Esophagus (tissue), 2 donors: ENCODE data around the gene COL28A1. TPM values are rescaled to one million over a fixed set of nuclear protein-coding genes. Genes with fewer than 3 reads are reported as not detected.

ENCODE experiments used
- H3K27ac ChIP-seq, 2 donors: one replicate each; pipeline ENCODE4 v1.5.1; 2013; ENCODE audit warnings: low read depth in 2 of 2, mild to moderate bottlenecking in 2 of 2, inconsistent platforms in 1 of 2, low read length in 1 of 2, moderate library complexity in 1 of 2
- H3K27me3 ChIP-seq, 2 donors: one replicate each; pipeline ENCODE4 v1.6.1; 2013; ENCODE audit warnings: low read length in 2 of 2, control low read depth in 1 of 2, mild to moderate bottlenecking in 1 of 2; ENCODE audit not compliant: insufficient read depth in 2 of 2, control insufficient read depth in 1 of 2
- H3K36me3 ChIP-seq, 2 donors: one replicate each; pipeline ENCODE4 v1.6.1; 2013; ENCODE audit warnings: low read length in 1 of 2; ENCODE audit not compliant: control insufficient read depth in 2 of 2, insufficient read depth in 2 of 2
- H3K4me1 ChIP-seq, 2 donors: one replicate each; pipeline ENCODE4 v1.6.1; 2013; ENCODE audit warnings: low read length in 1 of 2; ENCODE audit not compliant: control insufficient read depth in 2 of 2, insufficient read depth in 2 of 2
- H3K4me3 ChIP-seq, 2 donors: one replicate each; pipeline ENCODE4 v1.5.1; 2013; ENCODE audit warnings: low read length in 2 of 2, mild to moderate bottlenecking in 2 of 2, low read depth in 1 of 2, moderate library complexity in 1 of 2
- H3K9me3 ChIP-seq, 2 donors: one replicate each; pipeline ENCODE4 v1.6.1; 2013; ENCODE audit warnings: mild to moderate bottlenecking in 2 of 2, low read depth in 1 of 2, low read length in 1 of 2, moderate library complexity in 1 of 2; ENCODE audit not compliant: control insufficient read depth in 2 of 2, insufficient read depth in 1 of 2
- WGBS, 2 donors: extraction: QIAGEN DNeasy Blood & Tissue Kit; methylation state at CpG; one replicate each; pipeline ENCODE4 v1.1.7; 2013; 5-methylcytosine and 5-hydroxymethylcytosine counted together
- polyA plus RNA-seq, 2 donors: library from polyadenylated mRNA; stranded (reverse); fragments of 200-250 nt; gene quantifications; one replicate each; pipeline ENCODE4 v1.2.3, GENCODE V29; 2013
- donor health status: healthy with polysubstance abuse.
- donor health status: Bipolar disorder and iron deficiency.

The COL28A1 gene
- polyA plus RNA-seq, 2 donors, result 0.60 to 1.1 TPM

- Histone ChIP-seq H3K27ac (no peak overlapping the region), H3K27me3 (no peaks in the 10 kb centered on the region), H3K9me3 (no peaks in the 10 kb centered on the region), H3K4me3 (no peak overlapping the region), H3K36me3 (peaks cover 0 to 2% of the 10 kb centered on the region in 2 donors), H3K4me1 (no peaks in the 10 kb centered on the region)
- 97 to 98% methylated on average over 3 of the region's 3 CpGs for WGBS, 2 donors
These were observed 15.0 kb upstream of the COL28A1 start for GRCh38 chr7:7550663-7551062.

GRCh38 chr7:7548407-7548806 is 12.7 kb upstream of the COL28A1 start:
- WGBS, 2 donors, result 92% methylated on average over 3 of the region's 3 CpGs
- H3K27me3 ChIP-seq, result no peaks in the 10 kb centered on the region

GRCh38 chr7:7542251-7542835 is 6.7 kb upstream of the COL28A1 start:
- Histone ChIP-seq H3K9me3 (no peaks in the 10 kb centered on the region), H3K4me1 (no peaks in the 10 kb centered on the region), H3K27me3 (no peaks in the 10 kb centered on the region), H3K36me3 (no peaks in the 10 kb centered on the region), H3K27ac (no peak overlapping the region), H3K4me3 (no peak overlapping the region)
- WGBS, 2 donors, result 74 to 75% methylated on average over 4 of the region's 4 CpGs

More at GRCh38 chr7:7548407-7548806, 12.7 kb upstream of the COL28A1 start:
- H3K9me3 ChIP-seq, result no peaks in the 10 kb centered on the region
- H3K4me1 ChIP-seq, result no peaks in the 10 kb centered on the region
- H3K27ac ChIP-seq, result no peak overlapping the region
- no peak overlapping the region for H3K4me3 ChIP-seq
- peaks cover 0 to 2% of the 10 kb centered on the region in 2 donors for H3K36me3 ChIP-seq

GRCh38 chr7:7539711-7540110 is 4.0 kb upstream of the COL28A1 start:
- H3K9me3 ChIP-seq, result no peaks in the 10 kb centered on the region
- no peaks in the 10 kb centered on the region for H3K36me3 ChIP-seq
- 84% methylated on average over 4 of the region's 4 CpGs for WGBS, 2 donors
- H3K27ac ChIP-seq, result no peak overlapping the region
- no peaks in the 10 kb centered on the region for H3K27me3 ChIP-seq
- no peak overlapping the region for H3K4me3 ChIP-seq
- no peaks in the 10 kb centered on the region for H3K4me1 ChIP-seq

- WGBS, 2 donors, result 72% methylated on average over 4 of the region's 4 CpGs
- H3K4me1 ChIP-seq, result no peaks in the 10 kb centered on the region
- no peaks in the 10 kb centered on the region for H3K27me3 ChIP-seq
- H3K9me3 ChIP-seq, result no peaks in the 10 kb centered on the region
- H3K27ac ChIP-seq, result no peak overlapping the region
- H3K4me3 ChIP-seq, result no peak overlapping the region
- no peaks in the 10 kb centered on the region for H3K36me3 ChIP-seq
These were observed 3.5 kb upstream of the COL28A1 start for GRCh38 chr7:7539152-7539551.

- Histone ChIP-seq H3K9me3 (no peaks in the 10 kb centered on the region), H3K36me3 (no peaks in the 10 kb centered on the region), H3K4me3 (no peak overlapping the region), H3K27ac (no peak overlapping the region), H3K27me3 (no peaks in the 10 kb centered on the region), H3K4me1 (no peaks in the 10 kb centered on the region)
- WGBS, 2 donors, result 86 to 94% methylated on average over 2 of the region's 2 CpGs
These were observed 2.0 kb upstream of the COL28A1 start for GRCh38 chr7:7537711-7538110.

- no peaks in the 10 kb centered on the region for H3K36me3 ChIP-seq
- H3K9me3 ChIP-seq, result no peaks in the 10 kb centered on the region
- H3K4me3 ChIP-seq, result no peak overlapping the region
- 88 to 91% methylated on average over 5 of the region's 5 CpGs for WGBS, 2 donors
- H3K27ac ChIP-seq, result no peak overlapping the region
- no peaks in the 10 kb centered on the region for H3K27me3 ChIP-seq
- H3K4me1 ChIP-seq, result no peaks in the 10 kb centered on the region
These were observed 835 bp upstream of the COL28A1 start for GRCh38 chr7:7536396-7537019.

GRCh38 chr7:7533831-7534430 is 1.7 kb downstream of the COL28A1 start:
- Histone ChIP-seq H3K4me1 (no peaks in the 10 kb centered on the region), H3K27me3 (no peaks in the 10 kb centered on the region), H3K4me3 (no peak overlapping the region), H3K27ac (no peak overlapping the region), H3K36me3 (no peaks in the 10 kb centered on the region), H3K9me3 (no peaks in the 10 kb centered on the region)
- 80 to 81% methylated on average over 3 of the region's 3 CpGs for WGBS, 2 donors

- Histone ChIP-seq H3K27me3 (no peaks in the 10 kb centered on the region), H3K36me3 (no peaks in the 10 kb centered on the region), H3K9me3 (no peaks in the 10 kb centered on the region), H3K27ac (no peak overlapping the region), H3K4me3 (no peak overlapping the region), H3K4me1 (no peaks in the 10 kb centered on the region)
- WGBS, 2 donors, result 79 to 86% methylated on average over 4 of the region's 4 CpGs
These were observed 6.3 kb downstream of the COL28A1 start for GRCh38 chr7:7529328-7529727.

- Histone ChIP-seq H3K27me3 (no peaks in the 10 kb centered on the region), H3K27ac (no peak overlapping the region), H3K9me3 (no peaks in the 10 kb centered on the region), H3K36me3 (no peaks in the 10 kb centered on the region), H3K4me3 (no peak overlapping the region), H3K4me1 (no peaks in the 10 kb centered on the region)
- WGBS, 2 donors, result 89 to 93% methylated on average over 3 of the region's 3 CpGs
These were observed 8.6 kb downstream of the COL28A1 start for GRCh38 chr7:7527047-7527446.
